Panc1 (cell line): ENCODE measurements around the gene ACOXL. TPM values are rescaled to one million over a fixed set of nuclear protein-coding genes. Genes with fewer than 3 reads are reported as not detected.

ENCODE experiments used
- ATAC-seq: fragments of 200-7000 bp; cut with Tn5 transposase; 2 replicates; pipeline ENCODE4 v1.9.1; 2020; ENCODE audit warnings: mild to moderate bottlenecking, moderate library complexity
- BruUV-seq: library from RNA; stranded (reverse); fragments of 400-500 nt; replicated peaks from 2 replicates; lab custom pipeline; 2021; lab: Mats Ljungman, UMichigan
- CTCF ChIA-PET: fragments of 300-600 bp; sonication (Branson Sonifier 250); formaldehyde crosslinking; loops from one replicate; lab custom pipeline; 2022; ENCODE audit warnings: antibody characterized with exemption; lab: Charles Lee
- POLR2A ChIA-PET: fragments of 300-600 bp; sonication (Branson Sonifier 250); formaldehyde crosslinking; loops from one replicate; lab custom pipeline; 2022; ENCODE audit warnings: antibody characterized with exemption; lab: Charles Lee
- DNase-seq: peaks from one replicate; pipeline ENCODE4 v3.0.0-alpha.2; 2010; ENCODE audit warnings: low read depth, low spot score
- H3K27ac ChIP-seq: 2 replicates; pipeline ENCODE4 v1.5.1; 2011; ENCODE audit warnings: mild to moderate bottlenecking, low read length, inconsistent platforms
- H3K27me3 ChIP-seq: fragments of 200-500 bp; sonication (Bioruptor generic); 2 replicates; pipeline ENCODE4 v1.6.0; 2014; ENCODE audit warnings: low read length, inconsistent platforms; ENCODE audit not compliant: control insufficient read depth, insufficient read depth
- H3K36me3 ChIP-seq: fragments of 200-500 bp; sonication (Bioruptor generic); 2 replicates; pipeline ENCODE4 v1.5.1; 2014; ENCODE audit warnings: inconsistent platforms, mild to moderate bottlenecking, low read length, moderate library complexity; ENCODE audit not compliant: control insufficient read depth, insufficient read depth
- H3K4me1 ChIP-seq: 2 replicates; pipeline ENCODE4 v1.5.1; 2011; ENCODE audit warnings: inconsistent platforms, mild to moderate bottlenecking, low read length, moderate library complexity; ENCODE audit not compliant: control insufficient read depth, insufficient read depth
- H3K4me3 ChIP-seq, 2 experiments: 2 replicates each; pipeline ENCODE4 v1.5.1; 2011 to 2012; ENCODE audit warnings: low read depth in 2 of 2, low read length in 2 of 2, mild to moderate bottlenecking in 2 of 2, inconsistent platforms in 1 of 2, moderate library complexity in 1 of 2
- H3K9me3 ChIP-seq: fragments of 200-500 bp; sonication (Bioruptor generic); 2 replicates; pipeline ENCODE4 v1.5.1; 2014; ENCODE audit warnings: low read depth, mild to moderate bottlenecking, inconsistent platforms, low read length, moderate library complexity; ENCODE audit not compliant: control insufficient read depth, insufficient read depth
- CTCF ChIP-seq: fragments of 450-650 bp; IDR thresholded peaks from 2 replicates; pipeline ENCODE4 v1.5.1; 2017; ENCODE audit warnings: mild to moderate bottlenecking
- POLR2AphosphoS5 ChIP-seq: IDR thresholded peaks from 2 replicates; pipeline ENCODE4 v1.6.1; 2012; ENCODE audit warnings: mild to moderate bottlenecking, low read depth, low read length, moderate library complexity
- REST ChIP-seq, 2 experiments: IDR thresholded peaks; 2 replicates each; pipeline ENCODE4 v1.6.1; 2011 to 2012; ENCODE audit warnings: low read depth in 2 of 2, control low read depth in 1 of 2, low read length in 1 of 2, mild to moderate bottlenecking in 1 of 2, moderate library complexity in 1 of 2; ENCODE audit not compliant: insufficient read depth in 1 of 2
- SIN3A ChIP-seq: IDR thresholded peaks from 2 replicates; pipeline ENCODE4 v1.6.1; 2012; ENCODE audit warnings: low read depth, mild to moderate bottlenecking, low read length, moderate library complexity, borderline replicate concordance; ENCODE audit not compliant: insufficient read depth
- TCF7L2 ChIP-seq: IDR thresholded peaks from 2 replicates; pipeline ENCODE4 v1.6.1; 2011; ENCODE audit warnings: mild to moderate bottlenecking, low read depth, low read length, inconsistent platforms
- in situ Hi-C: cut with HindIII; loops from 2 replicates; pipeline ENCODE4 v1.10.0; 2016; ENCODE audit warnings: low sequenced_read_pairs, low pct_unique_long_range_greater_than_20kb
- intact Hi-C: fragments of 100-400 bp; cut with micrococcal nuclease; formaldehyde crosslinking; loops from one replicate; pipeline ENCODE4 v1.10.0; 2022; ENCODE audit not compliant: unreplicated experiment
- total RNA-seq: library from RNA; stranded (reverse); gene quantifications from one replicate; pipeline ENCODE4 v1.2.1, GENCODE V29; 2021; ENCODE audit not compliant: unreplicated experiment

The ACOXL gene
- total RNA-seq, 1 experiment from 2014 or later, result 4.9 TPM

- TF ChIP-seq CTCF, result no peak
- TF ChIP-seq TCF7L2, result no peak
- TF ChIP-seq POLR2AphosphoS5, result no peak
- TF ChIP-seq SIN3A, result no peak
- TF ChIP-seq REST (IDR thresholded peaks at IDR 0.05; ENCODE audit: insufficient read depth in 1 of 2, low read depth in 2 of 2, low read length in 1 of 2), result no peak
- H3K9me3 ChIP-seq, result no peaks in the 10 kb centered on the region
- intact Hi-C loops (loop anchor here (10.0 kb wide), 1 partner anchor 328 kb away; no protein-coding TSS in a partner anchor), in situ Hi-C loops (no loop called here)
- POLR2A ChIA-PET, result no interaction called here
- H3K27me3 ChIP-seq, result no peaks in the 10 kb centered on the region
- peaks cover 22% of the 10 kb centered on the region; the same call in 1 of the 2 replicates for H3K36me3 ChIP-seq
- DNase-seq, result no peak
- H3K27ac ChIP-seq, result no peak overlapping the region
- peaks cover 15% of the 10 kb centered on the region for H3K4me1 ChIP-seq
- ATAC-seq, result no peak
- no peak overlapping the region for H3K4me3 ChIP-seq
- no TSS peak for BruUV-seq
- CTCF ChIA-PET, result no interaction called here
Observed at GRCh38 chr2:111126581-111126980, 394.2 kb downstream of the ACOXL start.

GRCh38 chr2:111127351-111127750, 395.0 kb downstream of the ACOXL start:
- TF ChIP-seq REST (IDR thresholded peaks at IDR 0.05; ENCODE audit: insufficient read depth in 1 of 2, low read depth in 2 of 2, low read length in 1 of 2) (no peak), CTCF (no peak)
- intact Hi-C loops (loop anchor here (10.0 kb wide), 1 partner anchor 327 kb away; no protein-coding TSS in a partner anchor), in situ Hi-C loops (no loop called here)
- no peak for ATAC-seq
- Histone ChIP-seq H3K4me3 (no peak overlapping the region), H3K27me3 (no peaks in the 10 kb centered on the region), H3K9me3 (no peaks in the 10 kb centered on the region), H3K27ac (no peak overlapping the region), H3K36me3 (peaks cover 22% of the 10 kb centered on the region; the same call in 1 of the 2 replicates), H3K4me1 (peaks cover 15% of the 10 kb centered on the region)
- no peak for DNase-seq
- ChIA-PET CTCF (interaction anchor here (0.7 kb wide), 1 partner anchor 11 kb away, joined by 10 read pairs; no protein-coding TSS in a partner anchor), POLR2A (no interaction called here)
- BruUV-seq, result no TSS peak
